Left ventricle myocardium superior (tissue), 1 donor: ENCODE measurements around the gene TAS2R38. TPM values are rescaled to one million over a fixed set of nuclear protein-coding genes. Genes with fewer than 3 reads are reported as not detected.

Experiments used
- ATAC-seq: fragments of 200-7000 bp; cut with Tn5 transposase; one replicate; pipeline ENCODE4 v1.9.1; 2020; ENCODE audit warnings: mild to moderate bottlenecking, moderate library complexity
- DNase-seq: peaks from one replicate; pipeline ENCODE4 v3.0.0-alpha.2; 2020
- intact Hi-C: fragments of 100-400 bp; cut with micrococcal nuclease; formaldehyde crosslinking; loops from one replicate; pipeline ENCODE4 v1.11.0; 2022
- total RNA-seq: library from RNA; stranded (reverse); fragmentation: NEBNext Ultra II Directional; extraction: Animal tissue kit (Norgen Biotek cat#: 25700); gene quantifications from one replicate; pipeline ENCODE4 v1.2.1, GENCODE V29; 2021
- donor health status: DM: no; HTN: yes; CAD: no; lungs with severe emphysema.

The TAS2R38 gene
- total RNA-seq, 1 donor from 2014 or later = not detected

- intact Hi-C loops = no loop called here
- ATAC-seq (no peak), DNase-seq (no peak)
These were observed 6.0 kb upstream of the TAS2R38 start for GRCh38 chr7:141979568-141979967.

GRCh38 chr7:141978351-141978750 lies 4.8 kb upstream of the TAS2R38 start:
- ATAC-seq (no peak), DNase-seq (no peak)
- intact Hi-C loops = no loop called here

GRCh38 chr7:141976524-141977245 lies 3.1 kb upstream of the TAS2R38 start:
- no peak for DNase-seq
- ATAC-seq = no peak
- intact Hi-C loops = no loop called here

- intact Hi-C loops = no loop called here
- no peak for ATAC-seq
These were observed 2.4 kb upstream of the TAS2R38 start for GRCh38 chr7:141975806-141976523.

GRCh38 chr7:141974831-141975230 lies 1.3 kb upstream of the TAS2R38 start:
- ATAC-seq (no peak), DNase-seq (no peak)
- intact Hi-C loops = no loop called here

More at GRCh38 chr7:141975806-141976523, 2.4 kb upstream of the TAS2R38 start:
- peak; percentile 65 for DNase-seq

GRCh38 chr7:141960687-141961422 lies 12.7 kb downstream of the TAS2R38 start:
- DNase-seq (no peak), ATAC-seq (peak; percentile 26)
- intact Hi-C loops = no loop called here

- intact Hi-C loops = no loop called here
- DNase-seq (no peak), ATAC-seq (peak; percentile 18)
These were observed 17.5 kb downstream of the TAS2R38 start for GRCh38 chr7:141956084-141956483.

GRCh38 chr7:141954334-141954733 lies 19.2 kb downstream of the TAS2R38 start:
- intact Hi-C loops = no loop called here
- no peak for DNase-seq
- no peak for ATAC-seq

GRCh38 chr7:141952461-141952860 lies 21.1 kb downstream of the TAS2R38 start:
- ATAC-seq (no peak), DNase-seq (no peak)
- intact Hi-C loops = no loop called here

- intact Hi-C loops = no loop called here
- DNase-seq (no peak), ATAC-seq (no peak)
These were observed 22.8 kb downstream of the TAS2R38 start for GRCh38 chr7:141950806-141951205.

GRCh38 chr7:141949911-141950310 lies 23.7 kb downstream of the TAS2R38 start:
- intact Hi-C loops = no loop called here
- no peak for DNase-seq
- no peak for ATAC-seq

GRCh38 chr7:141949451-141949850 lies 24.1 kb downstream of the TAS2R38 start:
- intact Hi-C loops = no loop called here
- DNase-seq (no peak), ATAC-seq (no peak)

- DNase-seq (no peak), ATAC-seq (no peak)
- intact Hi-C loops = no loop called here
These were observed 24.6 kb downstream of the TAS2R38 start for GRCh38 chr7:141949021-141949420.

- DNase-seq = no peak
- intact Hi-C loops = no loop called here
- no peak for ATAC-seq
These were observed 26.8 kb downstream of the TAS2R38 start, which contains the start of gene CLEC5A for GRCh38 chr7:141946796-141947195. CLEC5A (minus strand) TSS chr7:141946974; CDS start chr7:141946292, 682 bp downstream.

- intact Hi-C loops = no loop called here
- no peak for ATAC-seq
- no peak for DNase-seq
These were observed 28.2 kb downstream of the TAS2R38 start for GRCh38 chr7:141945356-141945755.

- intact Hi-C loops = no loop called here
- DNase-seq (no peak), ATAC-seq (no peak)
These were observed 28.8 kb downstream of the TAS2R38 start for GRCh38 chr7:141944811-141945210.

GRCh38 chr7:141943846-141944245 lies 29.7 kb downstream of the TAS2R38 start:
- ATAC-seq (no peak), DNase-seq (no peak)
- intact Hi-C loops = no loop called here

- intact Hi-C loops = no loop called here
- ATAC-seq (no peak), DNase-seq (no peak)
These were observed 32.5 kb downstream of the TAS2R38 start for GRCh38 chr7:141941075-141941474.

GRCh38 chr7:141930211-141930610 lies 43.4 kb downstream of the TAS2R38 start:
- ATAC-seq (no peak), DNase-seq (no peak)
- intact Hi-C loops = no loop called here

GRCh38 chr7:141928845-141929195 lies 44.8 kb downstream of the TAS2R38 start:
- intact Hi-C loops = no loop called here
- ATAC-seq = no peak
- DNase-seq = no peak
